Mesothelial cell of epicardium (in vitro differentiated cells): Measurements from ENCODE around the gene SPDYA. TPM values are rescaled to one million over a fixed set of nuclear protein-coding genes. Genes with fewer than 3 reads are reported as not detected.

Experiments used
- DNase-seq, 2 experiments: peaks; one replicate each; pipeline ENCODE4 v3.0.0; 2021; ENCODE audit warnings: low spot score in 2 of 2; ENCODE audit not compliant: unreplicated experiment in 2 of 2
- H3K27ac Mint-ChIP-seq: 2 replicates; pipeline ENCODE4 v1.8.0; 2021; ENCODE audit warnings: mixed read lengths
- H3K27me3 Mint-ChIP-seq: 2 replicates; pipeline ENCODE4 v1.8.0; 2021; ENCODE audit warnings: low read depth, mixed read lengths
- H3K36me3 Mint-ChIP-seq: 2 replicates; pipeline ENCODE4 v1.8.0; 2021; ENCODE audit warnings: mixed read lengths
- H3K4me1 Mint-ChIP-seq: 2 replicates; pipeline ENCODE4 v1.8.0; 2021; ENCODE audit warnings: mixed read lengths
- H3K4me3 Mint-ChIP-seq: 2 replicates; pipeline ENCODE4 v1.8.0; 2021; ENCODE audit warnings: mild to moderate bottlenecking, moderate library complexity, mixed read lengths
- H3K9me3 Mint-ChIP-seq: 2 replicates; pipeline ENCODE4 v1.8.0; 2021; ENCODE audit warnings: mixed read lengths
- CTCF ChIP-seq: fragments of 200-600 bp; sonication (generic); IDR thresholded peaks from one replicate; pipeline ENCODE4 v1.5.0; 2021; ENCODE audit warnings: antibody characterized with exemption; ENCODE audit not compliant: unreplicated experiment
- total RNA-seq: library from RNA; stranded (reverse); gene quantifications from 3 replicates; pipeline ENCODE4 v1.2.1, GENCODE V29; 2021

SPDYA gene
- total RNA-seq, 1 donor from 2014 or later, result 1.7 TPM

- Mint-ChIP-seq H3K27ac (no peak overlapping the region), H3K36me3 (peaks cover 19% of the 10 kb centered on the region), H3K9me3 (peaks cover 16% of the 10 kb centered on the region), H3K27me3 (no peaks in the 10 kb centered on the region), H3K4me3 (no peak overlapping the region), H3K4me1 (peaks cover 33% of the 10 kb centered on the region)
- no peak for DNase-seq
- no peak for TF ChIP-seq CTCF
These were observed 42.2 kb upstream of the SPDYA start for GRCh38 chr2:28768422-28768821.

- peaks cover 16% of the 10 kb centered on the region for H3K9me3 Mint-ChIP-seq
- no peak for DNase-seq
- H3K27me3 Mint-ChIP-seq, result no peaks in the 10 kb centered on the region
- H3K4me3 Mint-ChIP-seq, result no peak overlapping the region
- H3K27ac Mint-ChIP-seq, result no peak overlapping the region
- no peak for TF ChIP-seq CTCF
- H3K4me1 Mint-ChIP-seq, result peaks cover 32% of the 10 kb centered on the region
- H3K36me3 Mint-ChIP-seq, result peaks cover 19% of the 10 kb centered on the region
These were observed 41.7 kb upstream of the SPDYA start for GRCh38 chr2:28768952-28769351.

- DNase-seq, result no peak
- Mint-ChIP-seq H3K9me3 (peaks cover 16% of the 10 kb centered on the region), H3K36me3 (peaks cover 19% of the 10 kb centered on the region), H3K4me1 (peaks cover 11% of the 10 kb centered on the region), H3K4me3 (no peak overlapping the region), H3K27ac (no peak overlapping the region), H3K27me3 (no peaks in the 10 kb centered on the region)
- no peak for TF ChIP-seq CTCF
These were observed 38.3 kb upstream of the SPDYA start for GRCh38 chr2:28772351-28772750.

- Mint-ChIP-seq H3K9me3 (no peaks in the 10 kb centered on the region), H3K4me3 (no peak overlapping the region), H3K4me1 (peaks cover 7% of the 10 kb centered on the region), H3K36me3 (peaks cover 18% of the 10 kb centered on the region), H3K27me3 (no peaks in the 10 kb centered on the region), H3K27ac (no peak overlapping the region)
- no peak for TF ChIP-seq CTCF
- DNase-seq, result no peak
These were observed 34.2 kb upstream of the SPDYA start for GRCh38 chr2:28776471-28776870.

GRCh38 chr2:28778392-28778791, 32.2 kb upstream of the SPDYA start:
- Mint-ChIP-seq H3K36me3 (peaks cover 28% of the 10 kb centered on the region), H3K4me3 (no peak overlapping the region), H3K4me1 (no peaks in the 10 kb centered on the region), H3K27ac (no peak overlapping the region), H3K27me3 (no peaks in the 10 kb centered on the region), H3K9me3 (no peaks in the 10 kb centered on the region)
- no peak for TF ChIP-seq CTCF
- DNase-seq, result no peak

GRCh38 chr2:28779001-28779400, 31.6 kb upstream of the SPDYA start:
- Mint-ChIP-seq H3K36me3 (peaks cover 28% of the 10 kb centered on the region), H3K9me3 (no peaks in the 10 kb centered on the region), H3K27ac (no peak overlapping the region), H3K4me1 (no peaks in the 10 kb centered on the region), H3K4me3 (no peak overlapping the region), H3K27me3 (no peaks in the 10 kb centered on the region)
- no peak for DNase-seq
- TF ChIP-seq CTCF, result no peak
